Measurements from ENCODE around the gene NIPBL.
"Not testable (repeated sequence)": the region's sequence is repeated elsewhere in the genome, so short reads cannot be mapped to it uniquely, and the experiment has no call there.

GRCh38 chr5:37093795-37094194 is 217.2 kb downstream of the NIPBL start:
- TF ChIP-seq CTCF (IDR thresholded peaks at IDR 0.05; ENCODE audit: low read length); EZH2 (IDR thresholded peaks at IDR 0.05; ENCODE audit: borderline replicate concordance, low read length): not testable (repeated sequence)
